ENCODE measurements around the gene CAGE1.

DNA sequence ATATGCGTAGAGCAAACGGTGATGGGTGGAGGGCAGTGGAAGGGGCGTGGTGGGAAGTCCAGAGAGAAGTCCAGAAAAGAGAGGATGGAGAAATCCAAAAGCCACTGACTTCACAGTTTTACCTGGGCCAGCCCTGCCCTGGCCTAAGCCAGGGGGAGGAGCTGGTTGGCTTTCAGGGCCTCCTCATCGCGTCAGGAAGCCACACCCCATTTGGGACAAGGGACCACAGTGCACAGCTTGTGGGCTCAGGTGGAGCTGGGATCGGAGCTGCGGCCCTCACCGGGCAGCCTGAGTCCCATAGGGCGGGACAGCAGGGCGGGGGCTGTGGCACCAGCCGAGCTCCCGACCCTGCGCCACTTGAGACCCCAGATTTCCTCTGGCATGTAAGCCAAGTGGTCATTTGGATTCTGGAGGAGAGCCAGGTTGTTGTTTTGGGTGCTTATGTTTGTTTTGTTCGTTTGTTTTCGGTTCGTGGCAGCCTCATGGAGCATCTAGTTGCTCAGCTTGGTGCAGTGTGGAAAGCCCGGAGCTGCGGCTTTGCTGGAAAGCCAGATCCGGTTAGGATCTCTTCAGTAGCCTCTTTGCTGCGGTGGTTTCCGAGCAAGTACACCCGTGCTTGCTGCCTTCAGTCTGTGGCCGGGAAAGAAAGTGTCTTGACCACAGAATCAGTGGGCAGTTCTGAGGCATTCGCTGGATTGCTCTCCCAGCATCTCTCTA, 42.3 kb upstream of the CAGE1 start:
- TF ChIP-seq CTCF (IDR thresholded peaks at IDR 0.05) = no peak
- TF ChIP-seq POLR2A (IDR thresholded peaks at IDR 0.05) = no peak
- no peak for TF ChIP-seq POLR2AphosphoS5 (IDR thresholded peaks at IDR 0.05)
- no peak for TF ChIP-seq EP300 (IDR thresholded peaks at IDR 0.05)

Measured in suprapubic skin (tissue), 4 donors.